IMR-90 (cell line): Measurements from ENCODE around the gene SLC6A9. TPM values are rescaled to one million over a fixed set of nuclear protein-coding genes. Genes with fewer than 3 reads are reported as not detected.

ENCODE experiments used
- ATAC-seq: fragments of 200-7000 bp; cut with Tn5 transposase; 2 replicates; pipeline ENCODE4 v1.9.1; 2020; ENCODE audit warnings: low read depth, mild to moderate bottlenecking, moderate library complexity
- BruUV-seq: library from RNA; stranded (reverse); fragments of 400-500 nt; replicated peaks from 2 replicates; lab custom pipeline; 2021; lab: Mats Ljungman, UMichigan
- CTCF ChIA-PET: fragments of 300-600 bp; formaldehyde crosslinking; extraction: SDS; loops from one replicate; lab custom pipeline; 2021; ENCODE audit warnings: antibody characterized with exemption; lab: Yijun Ruan, JAX
- POLR2A ChIA-PET: fragments of 300-600 bp; sonication (Branson Sonifier 250); formaldehyde crosslinking; loops from one replicate; lab custom pipeline; 2022; ENCODE audit warnings: antibody characterized with exemption; ENCODE audit not compliant: unreplicated experiment; lab: Charles Lee
- DNase-seq: peaks from one replicate; pipeline ENCODE4 v3.0.0; 2013
- H2AFZ ChIP-seq: replicated peaks from 2 replicates; pipeline ENCODE3; 2013; ENCODE audit warnings: low read length, mild to moderate bottlenecking; ENCODE audit not compliant: poor library complexity
- H2AK5ac ChIP-seq: 2 replicates; pipeline ENCODE4 v1.6.1; 2013; ENCODE audit warnings: low read depth, low read length, inconsistent platforms
- H2AK9ac ChIP-seq: replicated peaks from 2 replicates; pipeline ENCODE3; 2013; ENCODE audit warnings: mild to moderate bottlenecking, low read depth, low read length, moderate library complexity; ENCODE audit not compliant: poor library complexity
- H2BK120ac ChIP-seq: 2 replicates; pipeline ENCODE4 v1.6.1; 2013; ENCODE audit warnings: low read depth, low read length, inconsistent platforms
- H2BK15ac ChIP-seq: 3 replicates; pipeline ENCODE4 v1.6.1; 2013; ENCODE audit warnings: low read depth, low read length, inconsistent platforms
- H2BK20ac ChIP-seq: 2 replicates; pipeline ENCODE4 v1.6.1; 2013; ENCODE audit warnings: low read depth, mild to moderate bottlenecking, inconsistent platforms, low read length, moderate library complexity
- H2BK5ac ChIP-seq: 2 replicates; pipeline ENCODE4 v1.6.1; 2013; ENCODE audit warnings: mild to moderate bottlenecking, low read depth, low read length, inconsistent platforms; ENCODE audit not compliant: poor library complexity, severe bottlenecking
- H3K14ac ChIP-seq: replicated peaks from 2 replicates; pipeline ENCODE4 v1.6.1; 2013; ENCODE audit warnings: low read depth, low read length, inconsistent platforms
- H3K18ac ChIP-seq: 2 replicates; pipeline ENCODE4 v1.6.1; 2013; ENCODE audit warnings: low read depth, low read length, control low read depth
- H3K23ac ChIP-seq: 2 replicates; pipeline ENCODE4 v1.6.1; 2013; ENCODE audit warnings: low read depth, low read length, inconsistent platforms
- H3K27ac ChIP-seq: 2 replicates; pipeline ENCODE4 v1.5.1; 2013; ENCODE audit warnings: mild to moderate bottlenecking, control low read depth, low read length; ENCODE audit not compliant: insufficient read depth
- H3K27me3 ChIP-seq: 2 replicates; pipeline ENCODE4 v1.6.1; 2013; ENCODE audit warnings: low read length; ENCODE audit not compliant: control insufficient read depth, insufficient read depth
- H3K36me3 ChIP-seq: 2 replicates; pipeline ENCODE4 v1.6.1; 2013; ENCODE audit warnings: low read length, mixed read lengths; ENCODE audit not compliant: control insufficient read depth, insufficient read depth
- H3K4ac ChIP-seq: 2 replicates; pipeline ENCODE4 v1.6.1; 2013; ENCODE audit warnings: low read depth, low read length, inconsistent platforms
- H3K4me1 ChIP-seq: 2 replicates; pipeline ENCODE4 v1.6.1; 2013; ENCODE audit warnings: low read length, mixed read lengths; ENCODE audit not compliant: control insufficient read depth, insufficient read depth
- H3K4me2 ChIP-seq: 2 replicates; pipeline ENCODE4 v1.6.1; 2013; ENCODE audit warnings: low read depth, mild to moderate bottlenecking, control low read depth, low read length, moderate library complexity
- H3K4me3 ChIP-seq: 2 replicates; pipeline ENCODE4 v1.5.1; 2013; ENCODE audit warnings: low read depth, mild to moderate bottlenecking, control low read depth, low read length, moderate library complexity; ENCODE audit not compliant: insufficient read depth
- H3K56ac ChIP-seq: 2 replicates; pipeline ENCODE4 v1.6.1; 2013; ENCODE audit warnings: low read length, inconsistent platforms; ENCODE audit not compliant: insufficient read depth; ENCODE audit errors: extremely low read depth
- H3K79me1 ChIP-seq, 2 experiments: 2 replicates each; pipeline ENCODE4 v1.6.1; 2013; ENCODE audit warnings: low read length in 2 of 2, inconsistent platforms in 1 of 2, low read depth in 1 of 2
- H3K9ac ChIP-seq: 2 replicates; pipeline ENCODE4 v1.6.1; 2013; ENCODE audit warnings: low read depth, low read length, control low read depth
- H3K9me1 ChIP-seq: 2 replicates; pipeline ENCODE4 v1.6.1; 2013; ENCODE audit warnings: low read length, inconsistent platforms; ENCODE audit not compliant: insufficient read depth
- H3K9me3 ChIP-seq: 2 replicates; pipeline ENCODE4 v1.6.1; 2013; ENCODE audit warnings: low read length; ENCODE audit not compliant: control insufficient read depth, insufficient read depth
- H4K20me1 ChIP-seq: 2 replicates; pipeline ENCODE4 v1.6.1; 2013; ENCODE audit warnings: low read length, inconsistent platforms; ENCODE audit not compliant: insufficient read depth
- H4K5ac ChIP-seq: 2 replicates; pipeline ENCODE4 v1.6.1; 2013; ENCODE audit warnings: mild to moderate bottlenecking, low read depth, low read length, control low read depth
- H4K8ac ChIP-seq, 2 experiments: 2 replicates each; pipeline ENCODE4 v1.6.1; 2013; ENCODE audit warnings: low read depth in 2 of 2, low read length in 2 of 2, control low read depth in 1 of 2, inconsistent platforms in 1 of 2
- H4K91ac ChIP-seq: 2 replicates; pipeline ENCODE4 v1.6.1; 2013; ENCODE audit warnings: low read depth, low read length, inconsistent platforms; ENCODE audit not compliant: insufficient read depth
- BHLHE40 ChIP-seq: fragments of 150-350 bp; IDR thresholded peaks from 2 replicates; pipeline ENCODE4 v1.6.1; 2016; ENCODE audit warnings: mild to moderate bottlenecking, low read depth, low read length
- CTCF ChIP-seq: conservative IDR thresholded peaks from 2 replicates; pipeline ENCODE4 v1.5.1; 2012; ENCODE audit warnings: mild to moderate bottlenecking, low read depth, low read length, improper control_type of control experiment
- ELK1 ChIP-seq: fragments of 150-350 bp; IDR thresholded peaks from 2 replicates; pipeline ENCODE4 v1.6.1; 2016; ENCODE audit warnings: low read depth, mild to moderate bottlenecking, low read length, moderate library complexity, borderline replicate concordance
- FOS ChIP-seq: fragments of 150-350 bp; IDR thresholded peaks from 2 replicates; pipeline ENCODE4 v1.6.1; 2016; ENCODE audit warnings: low read depth, low read length
- MAZ ChIP-seq: IDR thresholded peaks from 2 replicates; pipeline ENCODE4 v1.6.1; 2012; ENCODE audit warnings: low read depth, mild to moderate bottlenecking, low read length, improper control_type of control experiment, moderate library complexity, borderline replicate concordance
- NFE2L2 ChIP-seq: fragments of 150-350 bp; IDR thresholded peaks from 2 replicates; pipeline ENCODE4 v1.6.1; 2016; ENCODE audit warnings: low read depth, mild to moderate bottlenecking, low read length
- POLR2A ChIP-seq: IDR thresholded peaks from 2 replicates; pipeline ENCODE4 v1.6.1; 2012; ENCODE audit warnings: mild to moderate bottlenecking, low read depth, low read length
- SMC3 ChIP-seq: fragments of 150-350 bp; IDR thresholded peaks from 2 replicates; pipeline ENCODE4 v1.6.1; 2016; ENCODE audit warnings: low read depth, mild to moderate bottlenecking, antibody characterized with exemption, low read length, moderate library complexity
- WGBS, 2 experiments: methylation state at CpG; one replicate each; pipeline versions ENCODE4 v1.1.5 to v1.1.7; 2013; ENCODE audit warnings: missing lambda C conversion rate in 2 of 2; ENCODE audit not compliant: insufficient read length in 1 of 2; ENCODE audit errors: extremely low coverage in 2 of 2; 5-methylcytosine and 5-hydroxymethylcytosine counted together
- dilution Hi-C: fragments of 300-500 bp; cut with HindIII; formaldehyde crosslinking; loops from one replicate; pipeline ENCODE4 v1.14.3; 2018; ENCODE audit warnings: low sequenced_read_pairs; ENCODE audit not compliant: unreplicated experiment
- in situ Hi-C: fragments of 300-500 bp; cut with MboI; formaldehyde crosslinking; loops from 3 replicates; pipeline ENCODE4 v1.14.3; 2019; ENCODE audit warnings: low sequenced_read_pairs, inconsistent platforms, mixed read lengths
- intact Hi-C: fragments of 100-400 bp; cut with micrococcal nuclease; formaldehyde crosslinking; loops from 2 replicates; pipeline ENCODE4 v1.10.0; 2022
- polyA plus RNA-seq, 3 experiments: library from polyadenylated mRNA; depleted of rRNA; stranded (reverse); fragments of >200 nt; gene quantifications; 2 replicates each; pipeline ENCODE4 v1.2.3, GENCODE V29; 2012; ENCODE audit warnings: low replicate concordance in 1 of 3
- total RNA-seq: library from RNA; depleted of rRNA; stranded (reverse); fragments of >200 nt; gene quantifications from 2 replicates; pipeline ENCODE4 v1.2.3, GENCODE V29; 2012
- TF ChIP-seq, protein P1 (sequence below): fragments of 150-350 bp; IDR thresholded peaks from 2 replicates; pipeline ENCODE4 v1.6.1; 2017; ENCODE audit warnings: mild to moderate bottlenecking, antibody characterized with exemption, low read length, low read depth

Gene SLC6A9
- total and polyA plus RNA-seq, 2 of the 4 experiments (the other 2 are of a cell fraction): 2.0 to 6.6 TPM

DNA sequence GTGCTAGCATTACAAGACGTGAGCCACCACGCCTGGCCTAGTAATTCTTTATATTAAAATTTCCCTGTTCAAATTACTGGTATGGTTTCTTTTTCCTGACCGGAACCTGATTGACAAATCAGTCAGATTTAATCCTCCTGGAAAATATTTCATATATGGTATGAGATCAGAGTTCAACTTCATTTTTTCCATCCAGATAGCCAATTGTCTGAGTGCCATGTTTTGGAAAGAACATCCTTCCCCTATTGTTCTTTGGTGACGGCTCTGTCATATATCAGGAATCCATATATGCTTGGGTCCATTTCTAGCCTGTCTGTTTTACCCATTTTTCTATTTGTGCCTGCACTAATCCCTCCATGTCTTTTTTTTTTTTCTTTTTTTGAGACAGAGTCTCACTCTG, 48.3 kb upstream of the SLC6A9 start:
- Histone ChIP-seq H3K27me3 (no peaks in the 10 kb centered on the region), H3K18ac (no peak overlapping the region), H2BK20ac (no peak overlapping the region), H3K9me3 (no peaks in the 10 kb centered on the region), H3K23ac (no peak overlapping the region), H3K27ac (no peak overlapping the region), H3K14ac (no peak overlapping the region), H3K56ac (no peak overlapping the region), H2BK5ac (no peak overlapping the region), H4K8ac (no peak overlapping the region), H3K79me1 (no peaks in the 10 kb centered on the region), H2BK15ac (no peak overlapping the region), H2AFZ (no peak overlapping the region), H3K4me2 (no peak overlapping the region), H2BK120ac (no peak overlapping the region), H3K9ac (no peak overlapping the region), H3K36me3 (no peaks in the 10 kb centered on the region), H4K20me1 (no peaks in the 10 kb centered on the region), H4K91ac (no peak overlapping the region), H3K4me1 (0 out of 2 replicates have a peak, but pooled peaks cover 2% of the 10 kb centered on the region), H2AK5ac (no peak overlapping the region), H3K9me1 (no peaks in the 10 kb centered on the region), H3K4ac (no peak overlapping the region), H3K4me3 (no peak overlapping the region), H2AK9ac (no peak overlapping the region), H4K5ac (no peak overlapping the region)
- dilution Hi-C loops: no loop called here
- ChIA-PET POLR2A (no interaction called here), CTCF (no interaction called here)
- WGBS, 2 experiments: 100% methylated on average over 1 of the region's 4 CpGs; no CpG with 5 or more reads in 1 of the 2 experiments
- no peak for DNase-seq
- intact Hi-C loops: no loop called here
- ATAC-seq: no peak
- TF ChIP-seq CTCF: no peak
- no peak for TF ChIP-seq ELK1
- no peak for TF ChIP-seq POLR2A
- no peak for TF ChIP-seq FOS
- no peak for TF ChIP-seq MAZ
- TF ChIP-seq NFE2L2: no peak
- TF ChIP-seq SMC3: no peak
- no peak for TF ChIP-seq BHLHE40
- TF ChIP-seq, protein P1, sequence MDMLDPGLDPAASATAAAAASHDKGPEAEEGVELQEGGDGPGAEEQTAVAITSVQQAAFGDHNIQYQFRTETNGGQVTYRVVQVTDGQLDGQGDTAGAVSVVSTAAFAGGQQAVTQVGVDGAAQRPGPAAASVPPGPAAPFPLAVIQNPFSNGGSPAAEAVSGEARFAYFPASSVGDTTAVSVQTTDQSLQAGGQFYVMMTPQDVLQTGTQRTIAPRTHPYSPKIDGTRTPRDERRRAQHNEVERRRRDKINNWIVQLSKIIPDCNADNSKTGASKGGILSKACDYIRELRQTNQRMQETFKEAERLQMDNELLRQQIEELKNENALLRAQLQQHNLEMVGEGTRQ: no peak
- in situ Hi-C loops: no loop called here
- no TSS peak for BruUV-seq
